SH-SY5Y (cell line): ENCODE measurements around the gene TPSD1.

Experiments used
- GATA2 ChIP-seq: IDR thresholded peaks from 2 replicates; pipeline ENCODE4 v1.6.1; 2011; ENCODE audit warnings: mild to moderate bottlenecking, low read depth, low read length
- GATA3 ChIP-seq: IDR thresholded peaks from 2 replicates; pipeline ENCODE4 v1.6.1; 2011; ENCODE audit warnings: low read depth, mild to moderate bottlenecking, low read length, moderate library complexity

DNA sequence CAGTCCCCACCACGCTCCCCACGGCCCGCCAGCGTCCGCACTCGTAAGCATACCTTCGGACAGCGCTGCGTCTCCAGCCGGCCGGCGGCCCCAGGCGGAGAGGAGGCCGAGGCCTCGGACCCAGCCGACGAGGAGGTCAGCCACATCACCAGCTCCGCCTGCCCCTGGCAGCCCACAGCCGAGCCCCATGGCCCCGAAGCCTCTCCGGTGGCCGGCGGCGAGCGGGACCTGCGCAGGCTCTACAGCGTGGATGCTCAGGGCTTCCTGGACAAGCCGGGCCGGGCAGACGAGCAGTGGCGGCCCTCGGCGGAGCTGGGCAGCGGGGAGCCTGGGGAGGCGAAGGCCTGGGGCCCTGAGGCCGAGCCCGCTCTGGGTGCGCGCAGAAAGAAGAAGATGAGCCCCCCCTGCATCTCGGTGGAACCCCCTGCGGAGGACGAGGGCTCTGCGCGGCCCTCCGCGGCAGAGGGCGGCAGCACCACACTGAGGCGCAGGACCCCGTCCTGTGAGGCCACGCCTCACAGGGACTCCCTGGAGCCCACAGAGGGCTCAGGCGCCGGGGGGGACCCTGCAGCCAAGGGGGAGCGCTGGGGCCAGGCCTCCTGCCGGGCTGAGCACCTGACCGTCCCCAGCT, 35.7 kb upstream of the TPSD1 start:
- no peak for TF ChIP-seq GATA2
- TF ChIP-seq GATA3, result no peak
